NCI-H2196 (cell line): ENCODE measurements around the gene DDRGK1.
"Not testable (repeated sequence)": the region's sequence is repeated elsewhere in the genome, so short reads cannot be mapped to it uniquely, and the experiment has no call there.

Source experiments
- DNase-seq: peaks from one replicate; lab custom pipeline; 2025; ENCODE audit not compliant: unreplicated experiment; lab: John Stamatoyannopoulos, UW

DDRGK1 gene

GRCh38 chr20:3166338-3166912, 38.1 kb downstream of the DDRGK1 start:
- DNase-seq, result no peak

DNA sequence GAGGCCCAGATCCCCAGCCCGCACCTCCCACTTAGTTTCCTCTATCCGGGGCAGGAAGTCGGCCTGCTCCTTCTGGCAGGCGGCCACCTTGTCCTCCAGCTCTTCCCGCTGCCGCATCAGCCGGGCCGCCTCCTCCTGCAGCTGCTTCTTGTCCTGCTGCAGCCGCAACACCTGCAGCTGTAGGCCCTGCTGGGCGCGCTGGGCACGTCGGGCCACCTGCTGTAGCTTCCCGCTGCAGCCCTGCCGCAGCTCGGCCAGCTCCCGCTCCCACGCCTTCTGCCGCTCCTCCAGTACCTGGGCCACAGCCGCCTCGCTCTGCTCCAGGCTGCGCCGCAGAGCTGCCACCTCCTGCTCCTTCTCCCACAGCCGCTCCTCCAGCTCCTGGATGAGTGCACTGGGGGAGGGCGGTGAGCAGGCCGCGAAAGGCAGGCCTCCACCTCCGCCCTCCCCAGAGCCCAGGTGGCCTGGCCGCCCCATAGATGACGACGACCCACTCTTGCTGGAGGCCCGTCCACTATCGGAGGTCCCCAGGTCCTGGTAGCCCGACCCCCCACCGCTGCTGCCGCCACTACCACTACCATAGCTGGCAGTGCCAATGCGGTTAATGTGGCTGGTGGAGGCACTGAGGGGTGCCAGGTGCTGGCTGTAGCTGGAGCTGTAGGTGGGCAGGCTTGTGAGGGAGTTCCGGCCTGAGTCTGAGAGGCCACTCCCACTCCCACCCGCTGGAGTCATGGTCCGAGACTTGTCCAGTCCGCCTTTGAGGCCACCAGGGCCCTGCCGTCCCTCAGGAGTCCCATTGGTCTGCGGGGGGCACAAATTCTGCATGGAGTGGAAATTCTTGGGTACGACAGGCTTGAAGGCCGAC, 38.8 kb downstream of the DDRGK1 start:
- DNase-seq, result peak; percentile 86

DNA sequence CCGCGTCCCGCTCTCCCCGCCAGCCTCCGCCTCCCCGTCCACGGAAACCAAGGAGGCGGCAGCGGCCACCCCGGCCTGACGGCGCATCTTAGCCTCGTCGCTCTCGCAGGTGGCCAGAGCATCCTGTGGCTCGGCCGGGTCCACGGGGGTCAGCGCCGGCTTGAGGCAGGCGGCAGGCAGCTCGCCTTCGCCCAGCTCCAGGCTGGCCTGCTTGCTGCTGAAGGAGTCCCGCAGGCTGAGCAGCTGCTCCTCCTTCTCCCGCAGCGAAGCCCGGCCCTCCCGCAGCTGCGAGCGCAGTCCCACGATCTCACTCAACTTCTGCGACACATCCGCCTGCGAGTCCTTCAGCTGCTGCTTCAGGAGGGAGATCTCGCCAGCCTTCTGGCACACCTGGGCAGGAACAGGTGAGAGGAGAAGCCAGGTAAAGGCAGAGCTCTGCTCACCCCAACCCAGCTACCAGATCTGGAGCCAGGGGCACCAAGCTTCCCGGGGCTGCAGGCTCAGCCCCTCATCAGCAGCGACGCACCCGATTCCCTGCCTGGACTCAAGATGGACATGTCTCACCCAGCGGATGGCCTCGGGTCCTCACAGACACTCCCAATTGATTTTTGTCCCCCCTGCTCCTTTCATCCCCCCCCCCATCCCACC, 39.6 kb downstream of the DDRGK1 start:
- DNase-seq, result peak; percentile 25

DNA sequence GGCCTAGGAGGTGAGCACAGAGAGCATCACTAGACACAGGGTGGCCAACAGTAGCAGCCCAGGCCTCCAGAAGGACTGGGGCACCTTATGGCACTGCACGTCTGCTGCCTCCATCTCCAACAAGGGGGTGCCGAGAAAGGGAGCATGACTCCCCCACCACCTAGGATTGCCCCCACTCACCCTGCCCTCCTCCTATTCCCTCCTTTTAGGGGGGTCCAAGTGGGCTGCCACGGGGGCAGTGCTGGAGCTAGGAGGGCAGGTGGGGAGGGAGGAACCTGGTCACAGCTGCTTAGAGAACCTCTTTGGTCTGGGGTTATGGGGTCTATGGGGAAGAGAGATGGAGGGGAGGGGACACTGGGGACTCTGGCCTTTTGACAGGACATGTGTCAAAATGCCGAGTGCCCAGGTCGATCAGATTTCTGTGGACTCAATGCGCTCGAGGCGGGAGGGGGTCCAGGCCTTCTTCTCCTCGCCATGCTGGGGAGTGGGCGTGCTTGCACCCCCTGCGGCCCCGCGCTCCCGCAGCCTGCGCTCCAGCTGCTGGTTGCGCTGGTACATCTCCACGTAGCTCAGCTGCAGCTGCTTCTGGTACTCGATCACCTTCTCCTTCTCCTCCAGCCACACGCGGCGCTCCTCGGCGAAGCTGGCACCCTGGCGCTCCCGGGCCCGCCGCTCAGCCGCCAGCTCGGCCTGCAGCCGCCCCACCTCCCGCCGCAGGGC, 40.3 kb downstream of the DDRGK1 start:
- DNase-seq, result no peak

DNA sequence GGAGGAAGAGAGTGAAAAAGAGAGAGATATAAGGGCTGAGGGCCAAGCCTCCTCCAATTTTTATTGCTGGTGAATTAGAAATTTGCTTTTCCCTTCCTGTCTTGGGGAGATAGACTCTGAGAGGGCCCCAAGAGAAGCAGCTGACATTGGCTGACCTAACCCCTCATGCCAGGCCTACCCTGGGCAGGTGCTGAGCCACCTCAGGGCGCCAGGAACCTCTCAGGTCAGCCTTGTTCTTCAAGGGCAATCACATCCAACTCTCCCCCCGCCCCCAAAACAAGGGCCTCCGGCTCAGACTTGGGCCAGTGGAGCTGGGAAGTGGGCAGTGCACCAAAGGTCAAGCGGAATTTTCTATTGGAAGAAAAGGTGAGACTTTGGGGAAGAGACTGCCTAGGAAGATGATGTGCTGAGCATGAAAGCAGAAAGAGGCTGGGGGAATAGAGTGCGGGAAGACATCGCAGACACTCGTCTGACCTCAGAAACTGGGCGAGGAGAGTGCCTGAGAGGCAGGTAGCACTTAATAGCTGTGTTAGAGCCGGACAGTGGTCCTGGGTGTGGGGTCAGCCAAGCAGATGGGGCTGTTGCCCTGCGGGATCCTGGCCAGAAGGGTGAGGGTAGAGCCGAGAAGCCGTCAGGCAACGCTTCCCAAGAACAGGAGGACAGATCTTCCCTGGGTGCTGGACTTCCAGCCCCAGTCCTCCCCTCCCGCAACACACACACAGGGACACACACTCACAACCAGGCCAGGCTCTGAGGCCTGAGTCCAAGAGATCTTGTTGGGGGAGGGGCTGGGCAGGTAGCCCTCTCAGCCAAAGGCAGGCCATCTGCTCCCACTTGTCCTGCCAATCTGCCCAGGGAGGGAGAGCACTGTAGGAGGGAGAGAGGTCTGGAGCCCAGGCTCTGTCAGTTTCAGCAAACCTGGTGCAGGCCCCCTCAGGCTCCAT, 41.1 kb downstream of the DDRGK1 start:
- peak; percentile 75 for DNase-seq

DNA sequence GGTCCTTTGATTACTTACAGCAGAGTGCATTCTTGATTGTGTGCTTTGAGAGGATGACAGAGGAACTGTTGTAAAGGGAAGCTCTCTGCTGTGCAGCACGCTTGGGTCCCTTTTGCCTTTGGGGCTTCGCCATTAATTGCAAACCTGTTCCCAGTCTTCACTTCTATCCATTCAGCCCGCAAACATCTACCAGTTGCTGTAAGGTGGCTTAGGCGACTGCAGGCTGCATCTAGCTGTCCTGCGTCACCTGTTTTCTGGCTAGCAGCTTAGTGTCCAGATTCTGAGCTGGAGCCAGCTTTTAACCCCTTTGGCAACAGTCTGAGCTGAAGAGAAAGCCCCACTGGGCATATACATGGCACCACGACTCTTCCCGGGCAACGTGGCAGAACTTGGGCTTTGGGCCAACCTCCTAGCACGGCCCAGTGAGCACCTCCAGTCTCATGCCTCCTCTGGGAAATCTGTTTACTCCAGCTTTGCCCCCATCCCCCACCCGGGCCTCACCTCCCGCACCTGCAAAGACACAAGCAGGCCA, 42.3 kb downstream of the DDRGK1 start:
- DNase-seq, result peak; percentile 87

DNA sequence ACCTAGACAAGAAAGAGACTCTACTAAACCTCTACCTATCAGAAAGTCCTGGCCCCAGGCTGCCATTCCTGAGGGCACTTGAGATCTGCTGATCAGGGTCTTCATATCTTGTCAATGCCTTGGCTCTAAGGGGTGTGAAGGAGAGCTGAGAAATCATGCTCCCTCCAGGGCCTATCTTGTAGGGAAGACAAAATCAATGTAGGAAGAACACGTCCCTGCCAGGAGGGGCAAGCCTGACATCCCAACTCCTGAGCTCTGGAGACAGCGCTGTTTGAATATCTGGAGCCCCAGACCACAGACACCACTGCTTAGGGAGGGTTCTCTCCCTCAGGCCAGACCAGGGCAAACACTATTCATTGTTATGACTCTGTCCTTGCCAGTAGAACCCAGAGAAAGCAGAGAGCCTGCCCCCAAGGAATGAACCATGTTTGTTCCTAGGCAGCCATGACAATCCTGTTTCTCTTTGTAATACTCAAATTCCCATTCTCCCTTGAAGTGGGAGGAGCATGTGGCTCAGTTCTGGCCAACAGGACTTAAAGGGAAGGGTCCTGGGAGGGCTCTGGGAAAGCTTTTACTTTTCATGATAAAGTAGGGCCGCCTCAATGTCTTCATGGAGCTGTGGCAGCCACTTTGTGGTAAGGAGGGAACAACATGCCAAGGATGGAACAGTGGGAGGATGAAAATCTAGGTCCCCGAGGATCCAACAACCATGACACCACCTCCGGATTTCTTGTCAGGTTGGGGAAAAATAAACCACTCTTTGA, 43.0 kb downstream of the DDRGK1 start:
- DNase-seq, result no peak

DNA sequence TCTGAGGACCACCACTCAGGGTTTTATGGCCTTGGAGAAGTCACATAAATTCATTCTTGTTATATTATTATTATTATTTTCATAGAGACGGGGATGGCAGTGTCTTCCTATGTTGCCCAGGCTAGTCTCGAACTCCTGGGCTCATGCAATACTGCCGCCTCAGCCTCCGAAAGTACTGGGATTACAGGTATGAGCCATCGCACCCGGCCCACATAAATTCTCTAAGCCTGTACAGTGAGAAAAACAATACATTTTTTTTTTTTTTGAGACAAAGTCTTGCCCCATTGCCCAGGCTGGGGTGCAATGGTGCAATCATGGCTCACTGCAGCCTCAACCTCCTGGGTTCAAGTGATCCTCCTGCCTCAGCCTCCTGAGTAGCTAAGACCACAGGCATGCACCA, 44.1 kb downstream of the DDRGK1 start:
- DNase-seq, result no peak

- no peak for DNase-seq
Observed at GRCh38 chr20:3158968-3159431, 45.5 kb downstream of the DDRGK1 start.

DNA sequence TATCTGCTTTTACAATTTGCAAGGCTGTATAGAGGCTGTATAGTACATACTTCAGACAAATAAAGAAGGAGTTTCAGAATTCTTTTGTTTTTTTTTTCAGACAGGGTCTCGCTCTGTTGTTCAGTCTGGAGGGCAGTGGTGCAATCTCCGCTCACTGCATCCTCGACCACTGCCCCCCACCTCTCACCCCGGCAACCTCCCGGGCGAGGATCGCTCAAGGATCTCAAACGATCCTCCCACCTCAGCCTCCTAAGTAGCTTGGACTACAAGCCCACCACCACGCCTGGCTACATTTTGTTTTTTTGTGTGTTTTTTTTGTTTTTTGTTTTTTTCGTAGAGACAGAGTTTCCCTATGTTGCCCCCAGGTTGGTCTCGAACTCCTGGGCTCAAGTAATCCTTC, 46.7 kb downstream of the DDRGK1 start:
- no peak for DNase-seq

GRCh38 chr20:3156811-3157619, 47.5 kb downstream of the DDRGK1 start:
- DNase-seq, result no peak

GRCh38 chr20:3152057-3152644, 52.3 kb downstream of the DDRGK1 start:
- not testable (repeated sequence) for DNase-seq

DNA sequence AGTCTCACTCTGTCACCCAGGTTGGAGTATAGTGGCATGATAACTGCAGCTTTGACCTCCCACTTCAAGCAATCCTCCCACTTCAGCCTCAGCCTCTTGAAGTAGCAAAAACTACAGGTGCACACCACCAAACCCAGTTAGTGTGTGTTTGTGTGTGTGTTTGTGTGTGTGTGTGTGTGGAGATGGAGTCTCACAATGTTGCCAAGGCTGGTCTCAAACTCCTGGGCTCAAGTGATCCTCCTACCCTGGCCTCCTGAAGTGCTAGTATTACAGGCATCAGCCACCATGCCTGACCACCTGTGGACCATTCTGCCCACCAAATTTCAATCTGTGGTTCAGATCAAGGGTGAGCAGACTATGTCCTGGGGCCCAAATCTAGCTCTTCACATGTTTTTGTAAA, 53.6 kb downstream of the DDRGK1 start:
- no peak for DNase-seq

DNA sequence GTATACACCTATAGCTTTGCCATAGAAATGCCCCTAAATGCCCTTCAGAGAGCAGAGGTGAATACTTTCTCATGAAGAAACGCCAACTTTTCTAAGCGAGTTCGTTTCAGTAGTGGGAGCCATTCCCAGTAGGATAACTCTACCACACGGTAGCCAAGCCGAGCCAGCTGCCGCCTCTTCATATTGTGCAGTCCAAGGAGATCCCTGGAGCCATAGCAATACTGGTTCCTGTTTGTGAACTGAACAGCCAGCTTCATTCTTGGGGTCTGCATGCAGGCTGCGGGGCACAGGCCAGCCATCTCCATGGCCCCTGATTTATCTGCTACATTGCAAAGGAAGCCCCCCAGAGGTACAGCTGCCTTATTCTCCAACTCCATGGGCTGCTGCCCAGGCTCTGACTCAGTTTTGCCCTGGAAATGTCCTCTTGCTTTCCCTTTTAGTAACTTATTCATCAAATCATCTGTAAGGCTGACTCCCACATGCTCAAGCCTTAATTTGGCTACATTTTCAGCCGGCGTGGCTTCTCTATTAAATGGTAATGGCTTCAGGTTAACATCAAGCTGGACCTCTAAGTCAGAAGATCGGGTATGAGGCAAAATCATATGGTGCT, 57.6 kb downstream of the DDRGK1 start:
- DNase-seq, result no peak

- no peak for DNase-seq
Observed at GRCh38 chr20:3141757-3142156, 62.7 kb downstream of the DDRGK1 start.
